ENCODE results near the gene SLC27A6.

The SLC27A6 gene

GRCh38 chr5:129079496-129079895 is 114.2 kb downstream of the SLC27A6 start:
- Histone ChIP-seq H3K27ac (ENCODE audit: low read depth, low read length) (no peak overlapping the region), H3K36me3 (ENCODE audit: control insufficient read depth in 1 of 2, insufficient read depth in 2 of 2, low read length in 2 of 2) (no peaks in the 10 kb centered on the region), H3K79me1 (ENCODE audit: low read length) (no peaks in the 10 kb centered on the region)

GRCh38 chr5:129080766-129081165 is 115.5 kb downstream of the SLC27A6 start:
- no peak overlapping the region for H2AFZ ChIP-seq (ENCODE audit: insufficient read depth, low read length, poor library complexity)
- no peak overlapping the region for H4K91ac ChIP-seq (ENCODE audit: low read depth, low read length)
- no peak overlapping the region for H3K4me3 ChIP-seq (ENCODE audit: low read depth, low read length)
- H3K79me2 ChIP-seq (ENCODE audit: control insufficient read depth, insufficient read depth, low read length, poor library complexity): no peaks in the 10 kb centered on the region
- no peak overlapping the region for H2BK12ac ChIP-seq (ENCODE audit: low read length)
- no peak overlapping the region for H3K14ac ChIP-seq (ENCODE audit: low read length)
- no peak overlapping the region for H3K27ac ChIP-seq (ENCODE audit: low read depth, low read length)
- WGBS (ENCODE audit: extremely low coverage, insufficient coverage, insufficient read length): no CpG with 5 or more reads among the region's 7 CpGs
- no peak overlapping the region for H4K12ac ChIP-seq (ENCODE audit: low read depth, low read length)
- H3K4ac ChIP-seq (ENCODE audit: low read depth, low read length): no peak overlapping the region
- no peak overlapping the region for H3K4me2 ChIP-seq (ENCODE audit: low read length)
- H3K9me3 ChIP-seq (ENCODE audit: insufficient read depth, low read depth, low read length): no peaks in the 10 kb centered on the region
- no peak overlapping the region for H2BK5ac ChIP-seq (ENCODE audit: low read depth, low read length, poor library complexity)
- no peak overlapping the region for H3K23ac ChIP-seq (ENCODE audit: low read length)
- H3K18ac ChIP-seq (ENCODE audit: low read length): no peak overlapping the region
- no peak overlapping the region for H3K9ac ChIP-seq (ENCODE audit: low read length)
- H2BK120ac ChIP-seq (ENCODE audit: insufficient read depth, low read length, poor library complexity): no peak overlapping the region
- DNase-seq: no peak
- H3K79me1 ChIP-seq (ENCODE audit: low read length): no peaks in the 10 kb centered on the region
- H3K4me1 ChIP-seq (ENCODE audit: control insufficient read depth in 1 of 2, insufficient read depth in 2 of 2, low read length in 2 of 2): no peaks in the 10 kb centered on the region
- H4K8ac ChIP-seq (ENCODE audit: low read depth, low read length): no peak overlapping the region
- no peaks in the 10 kb centered on the region for H3K36me3 ChIP-seq (ENCODE audit: control insufficient read depth in 1 of 2, insufficient read depth in 2 of 2, low read length in 2 of 2)
- H3K27me3 ChIP-seq (ENCODE audit: insufficient read depth, low read length): no peaks in the 10 kb centered on the region
- H2AK5ac ChIP-seq (ENCODE audit: low read length): no peak overlapping the region

More at GRCh38 chr5:129079496-129079895, 114.2 kb downstream of the SLC27A6 start:
- H2BK5ac ChIP-seq (ENCODE audit: low read depth, low read length, poor library complexity): no peak overlapping the region
- H3K4me1 ChIP-seq (ENCODE audit: control insufficient read depth in 1 of 2, insufficient read depth in 2 of 2, low read length in 2 of 2): no peaks in the 10 kb centered on the region
- no peaks in the 10 kb centered on the region for H3K9me3 ChIP-seq (ENCODE audit: insufficient read depth, low read depth, low read length)
- H3K9ac ChIP-seq (ENCODE audit: low read length): no peak overlapping the region
- H3K18ac ChIP-seq (ENCODE audit: low read length): no peak overlapping the region
- H3K4me3 ChIP-seq (ENCODE audit: low read depth, low read length): no peak overlapping the region
- no peak overlapping the region for H3K4ac ChIP-seq (ENCODE audit: low read depth, low read length)
- no peak overlapping the region for H4K12ac ChIP-seq (ENCODE audit: low read depth, low read length)
- H4K91ac ChIP-seq (ENCODE audit: low read depth, low read length): no peak overlapping the region
- no peaks in the 10 kb centered on the region for H3K79me2 ChIP-seq (ENCODE audit: control insufficient read depth, insufficient read depth, low read length, poor library complexity)
- H2BK12ac ChIP-seq (ENCODE audit: low read length): no peak overlapping the region
- H2BK120ac ChIP-seq (ENCODE audit: insufficient read depth, low read length, poor library complexity): no peak overlapping the region
- H3K23ac ChIP-seq (ENCODE audit: low read length): no peak overlapping the region
- H2AFZ ChIP-seq (ENCODE audit: insufficient read depth, low read length, poor library complexity): no peak overlapping the region
- no peaks in the 10 kb centered on the region for H3K27me3 ChIP-seq (ENCODE audit: insufficient read depth, low read length)
- H3K14ac ChIP-seq (ENCODE audit: low read length): no peak overlapping the region
- DNase-seq: no peak
- no peak overlapping the region for H4K8ac ChIP-seq (ENCODE audit: low read depth, low read length)
- H3K4me2 ChIP-seq (ENCODE audit: low read length): no peak overlapping the region
- H2AK5ac ChIP-seq (ENCODE audit: low read length): no peak overlapping the region

GRCh38 chr5:129082225-129083136 is 117.2 kb downstream of the SLC27A6 start:
- Histone ChIP-seq H3K18ac (ENCODE audit: low read length) (no peak overlapping the region), H2AK5ac (ENCODE audit: low read length) (no peak overlapping the region), H3K4me3 (ENCODE audit: low read depth, low read length) (no peak overlapping the region), H2BK12ac (ENCODE audit: low read length) (no peak overlapping the region), H3K79me1 (ENCODE audit: low read length) (no peaks in the 10 kb centered on the region), H3K23ac (ENCODE audit: low read length) (no peak overlapping the region), H4K91ac (ENCODE audit: low read depth, low read length) (no peak overlapping the region), H2AFZ (ENCODE audit: insufficient read depth, low read length, poor library complexity) (no peak overlapping the region), H2BK120ac (ENCODE audit: insufficient read depth, low read length, poor library complexity) (no peak overlapping the region), H3K36me3 (ENCODE audit: control insufficient read depth in 1 of 2, insufficient read depth in 2 of 2, low read length in 2 of 2) (no peaks in the 10 kb centered on the region), H4K8ac (ENCODE audit: low read depth, low read length) (no peak overlapping the region), H3K4me2 (ENCODE audit: low read length) (no peak overlapping the region), H3K9ac (ENCODE audit: low read length) (no peak overlapping the region), H2BK5ac (ENCODE audit: low read depth, low read length, poor library complexity) (no peak overlapping the region), H4K12ac (ENCODE audit: low read depth, low read length) (no peak overlapping the region), H3K14ac (ENCODE audit: low read length) (no peak overlapping the region), H3K79me2 (ENCODE audit: control insufficient read depth, insufficient read depth, low read length, poor library complexity) (no peaks in the 10 kb centered on the region), H3K27me3 (ENCODE audit: insufficient read depth, low read length) (no peaks in the 10 kb centered on the region), H3K9me3 (ENCODE audit: insufficient read depth, low read depth, low read length) (no peaks in the 10 kb centered on the region), H3K27ac (ENCODE audit: low read depth, low read length) (no peak overlapping the region), H3K4me1 (ENCODE audit: control insufficient read depth in 1 of 2, insufficient read depth in 2 of 2, low read length in 2 of 2) (no peaks in the 10 kb centered on the region), H3K4ac (ENCODE audit: low read depth, low read length) (no peak overlapping the region)
- WGBS (ENCODE audit: extremely low coverage, insufficient coverage, insufficient read length): no CpG with 5 or more reads among the region's 6 CpGs
- DNase-seq: no peak

Data from trophoblast cell (in vitro differentiated cells and primary cell).